Stimulated activated CD8-positive, alpha-beta memory T cell treated with anti-CD3 and anti-CD28 coated beads, Interleukin-15, amount 100 ng/mL, for 24 hours (primary cell): ENCODE results near the gene ATP1A2.
A peak's percentile ranks its signal among the peaks of the same experiment; 100 is the strongest.

Experiments
- DNase-seq: peaks from one replicate; pipeline ENCODE4 v3.0.0-alpha.2; 2020; ENCODE audit warnings: low read depth

The ATP1A2 gene

DNA sequence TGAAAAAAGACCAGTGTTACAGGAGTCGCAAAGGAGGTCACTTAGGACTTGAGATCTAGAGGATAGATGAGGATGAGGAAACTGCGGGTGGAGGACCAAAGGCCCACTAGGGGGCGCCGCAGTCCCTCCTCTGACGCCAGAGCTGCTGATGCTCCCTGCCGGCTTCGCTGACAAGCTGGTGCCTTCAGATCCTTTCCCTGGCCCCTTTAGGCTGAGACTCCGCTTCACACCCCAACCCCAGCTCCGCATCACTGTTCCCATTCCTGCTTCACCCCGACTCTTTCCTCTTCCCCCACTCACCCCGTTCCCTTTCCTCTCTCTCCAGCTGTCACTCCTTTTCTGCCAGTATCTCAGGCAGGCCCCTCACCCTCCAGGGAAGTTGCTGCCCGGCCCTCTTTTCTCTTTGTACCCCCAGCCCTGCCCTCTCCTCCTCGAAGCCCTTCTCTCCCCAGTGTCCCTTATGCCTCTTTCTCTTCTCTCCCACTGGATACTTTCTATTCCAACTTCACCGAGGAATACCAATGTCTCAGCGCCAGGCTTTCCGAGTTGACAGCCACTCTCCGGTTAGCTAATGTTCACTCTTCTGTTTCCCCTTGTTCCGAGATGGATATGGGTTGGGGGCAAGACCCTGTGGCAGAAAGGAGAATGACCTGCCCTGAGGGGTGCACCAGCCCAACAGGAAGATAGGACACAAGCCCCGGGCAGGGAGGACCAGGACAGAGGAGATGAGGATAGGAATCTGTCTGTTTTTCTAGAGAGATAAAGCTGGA, 29.7 kb upstream of the ATP1A2 start:
- DNase-seq: peak; percentile 66

DNA sequence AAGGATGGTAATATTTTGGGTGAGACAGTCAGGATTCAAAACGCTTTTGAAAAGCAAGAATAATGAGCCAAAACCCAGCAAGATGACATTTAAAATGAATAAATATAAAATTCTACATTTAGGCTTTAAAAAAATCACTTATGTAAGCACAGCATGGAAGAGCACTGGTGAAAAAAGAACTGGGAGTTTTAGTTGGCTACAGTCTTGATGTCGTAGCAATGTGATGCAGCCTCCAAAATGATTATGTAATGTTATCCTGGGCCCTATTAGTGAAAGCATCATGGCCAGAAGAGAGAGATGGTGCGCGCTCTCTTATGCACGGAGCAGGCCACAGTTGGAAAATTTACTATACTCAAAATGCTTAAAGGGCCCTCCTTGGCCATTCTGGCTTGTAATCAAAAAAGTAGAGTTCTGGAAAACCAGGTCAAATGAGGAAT, 29.1 kb upstream of the ATP1A2 start:
- DNase-seq: no peak

DNA sequence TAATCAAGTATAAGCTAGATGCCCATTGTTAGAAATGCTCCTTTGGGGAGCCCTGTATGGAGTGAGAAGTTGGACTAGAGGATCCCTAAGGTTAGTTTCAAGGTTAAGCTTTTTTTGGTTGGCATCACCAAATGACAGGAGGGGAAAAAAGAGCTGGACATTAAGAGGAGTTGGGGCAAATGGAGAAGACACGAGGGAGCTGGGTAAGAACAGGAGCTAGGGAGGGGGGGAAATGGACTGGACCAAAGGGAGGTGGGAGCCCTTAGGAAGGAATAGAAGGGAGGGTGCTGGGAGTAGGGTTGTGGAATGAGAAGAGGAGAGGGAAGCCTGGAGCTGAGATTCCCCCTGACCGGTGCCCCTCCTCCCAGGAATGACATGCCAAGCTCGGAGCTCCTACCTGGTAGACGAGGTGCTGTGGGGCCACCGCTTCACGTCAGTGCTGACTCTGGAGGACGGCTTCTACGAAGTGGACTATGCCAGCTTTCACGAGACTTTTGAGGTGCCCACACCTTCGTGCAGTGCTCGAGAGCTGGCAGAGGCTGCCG, 28.4 kb upstream of the ATP1A2 start:
- DNase-seq: no peak

DNA sequence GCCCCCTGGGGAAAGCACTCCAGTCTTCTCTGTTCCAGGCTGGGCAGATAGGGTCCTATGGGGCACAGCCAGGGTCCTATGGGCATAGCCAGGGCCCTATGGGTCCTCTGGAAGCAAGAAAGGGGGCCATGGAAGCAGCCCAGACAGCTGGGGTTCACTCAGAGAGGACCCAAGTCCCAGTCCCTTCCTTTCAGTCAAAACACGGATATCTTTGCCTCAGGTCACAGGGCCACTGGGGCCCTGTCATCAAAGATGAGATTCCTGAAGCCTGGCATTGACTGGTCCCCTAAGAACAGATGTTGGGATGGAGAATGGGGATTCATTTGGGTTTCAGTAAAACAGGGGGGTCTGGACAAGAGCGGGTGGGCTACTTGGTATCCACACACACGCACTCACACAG, 25.7 kb upstream of the ATP1A2 start:
- DNase-seq: no peak

DNA sequence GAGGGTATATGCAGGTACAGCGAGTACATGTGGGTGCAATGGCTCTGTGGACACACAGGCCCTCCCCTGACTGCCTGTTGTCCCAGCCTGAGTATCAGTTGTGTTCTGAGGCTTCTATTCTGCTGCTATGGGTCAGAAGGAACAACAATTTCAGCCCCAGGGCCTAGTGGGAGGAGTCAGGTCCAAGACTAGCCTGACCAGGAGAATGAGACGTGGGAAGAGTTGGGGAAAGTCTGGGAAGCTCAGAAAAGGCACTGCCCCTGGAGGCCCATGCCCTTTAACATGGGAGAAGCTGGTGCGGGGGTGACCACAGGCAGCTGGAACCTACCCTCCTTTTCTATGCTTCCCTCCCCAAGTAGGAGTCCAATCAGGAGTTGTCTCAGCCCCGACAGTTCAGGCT, 24.8 kb upstream of the ATP1A2 start:
- DNase-seq: no peak

DNA sequence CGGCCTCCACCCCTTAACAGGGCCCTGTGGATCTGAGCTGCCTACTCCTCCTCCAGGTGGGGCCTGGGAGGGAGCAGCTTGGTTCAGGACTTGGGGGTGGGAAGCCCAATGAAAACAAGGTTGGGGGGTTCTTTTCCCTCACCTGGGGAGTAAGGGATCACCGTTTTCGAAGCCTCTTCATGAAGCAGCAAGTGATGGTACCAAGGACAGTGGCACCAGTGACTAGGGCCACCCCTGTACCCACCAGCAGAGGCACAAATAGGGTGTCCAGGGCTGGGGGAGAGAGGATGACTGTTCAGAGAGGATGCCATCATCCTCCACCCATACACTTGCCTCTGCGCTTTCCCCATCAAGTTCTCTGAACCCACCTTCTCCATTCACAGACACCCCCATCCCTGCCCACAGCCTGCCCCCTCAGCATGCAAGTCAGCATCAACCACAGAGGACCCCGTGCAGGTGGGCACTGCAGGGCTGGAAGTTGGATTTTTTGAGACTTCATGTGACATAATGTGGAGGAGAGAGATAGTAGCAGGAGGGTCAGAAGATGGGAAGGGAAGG, 23.8 kb upstream of the ATP1A2 start:
- DNase-seq: no peak

DNA sequence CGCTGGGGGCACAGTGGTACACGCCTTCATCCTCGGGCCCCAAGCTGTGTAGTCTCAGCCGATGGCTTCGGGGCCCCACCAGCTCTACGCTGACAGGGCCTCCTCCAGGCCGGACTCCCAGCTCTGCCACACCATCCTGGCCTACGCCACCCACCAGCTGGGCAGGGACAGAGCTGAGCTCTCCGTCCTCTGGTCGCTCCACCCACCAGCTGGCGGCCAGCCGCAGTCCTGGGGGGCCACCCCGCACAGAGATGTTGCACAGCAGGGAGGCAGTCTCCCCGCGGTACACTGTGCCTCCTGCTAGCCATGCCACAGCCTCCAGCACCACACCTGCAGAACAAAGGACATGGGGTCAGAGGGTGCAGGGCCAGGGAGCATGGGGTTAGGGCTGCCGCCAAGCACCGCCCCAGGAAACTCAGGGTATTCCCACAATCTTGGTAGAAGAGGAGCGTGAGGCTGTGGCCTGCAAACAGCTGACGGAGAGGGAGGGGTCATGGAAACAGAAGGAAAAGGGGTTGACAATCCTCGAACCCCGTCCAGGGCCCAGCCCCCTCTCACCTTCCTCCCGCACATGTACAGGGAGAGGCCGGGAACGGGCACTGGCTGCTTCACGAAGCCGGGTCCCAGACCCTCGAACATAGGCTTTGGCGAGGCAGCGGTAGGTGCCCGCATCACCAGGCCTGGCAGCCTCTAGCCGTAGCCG, 23.0 kb upstream of the ATP1A2 start:
- no peak for DNase-seq

DNA sequence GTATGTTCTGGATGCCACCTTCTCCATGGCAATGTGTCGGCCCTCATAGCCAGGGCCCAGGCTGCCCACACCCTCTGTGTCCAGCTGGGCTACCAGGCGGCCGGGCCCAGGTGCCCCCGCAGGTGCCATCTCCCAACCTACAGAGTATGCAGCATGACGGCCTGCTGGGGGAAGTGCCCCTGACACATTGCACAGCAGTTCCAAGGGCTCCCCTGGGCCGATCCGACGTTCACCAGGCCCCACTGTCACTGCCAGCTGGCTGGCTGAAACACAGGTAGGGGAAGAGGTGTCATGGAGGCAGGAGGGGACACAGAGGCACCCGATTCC, 22.5 kb upstream of the ATP1A2 start:
- no peak for DNase-seq

DNA sequence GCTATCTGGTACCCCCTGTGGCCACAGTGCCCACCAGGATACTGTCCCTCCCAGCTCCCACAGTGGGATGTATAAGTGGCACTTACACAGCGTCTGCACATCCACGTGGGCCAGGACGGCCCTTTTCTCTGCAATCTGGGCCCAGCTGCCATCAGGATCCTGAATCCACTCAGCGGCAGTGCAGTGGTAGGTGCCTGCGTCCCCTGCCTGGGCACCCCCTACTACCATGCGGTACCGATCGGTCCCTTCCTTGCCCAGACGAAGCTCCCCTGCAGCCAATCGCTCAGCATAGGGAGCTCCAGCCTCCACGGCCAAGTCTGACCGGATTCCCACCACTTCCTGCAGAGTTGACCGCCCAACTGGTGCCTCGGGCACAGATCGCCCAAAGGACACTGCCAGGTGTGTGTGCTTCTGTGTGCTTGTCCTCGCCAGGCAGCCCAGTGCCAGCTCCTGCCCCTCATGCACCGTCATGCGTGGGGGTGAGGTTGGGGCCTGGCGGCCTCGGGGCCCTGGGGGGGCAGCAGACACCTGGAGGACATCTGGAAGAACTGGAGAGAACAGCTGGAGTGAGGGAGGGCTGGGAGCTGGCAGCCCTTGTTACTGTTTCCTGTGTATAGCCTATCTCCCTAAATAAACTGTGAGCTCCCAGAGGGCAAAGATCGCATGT, 21.8 kb upstream of the ATP1A2 start:
- DNase-seq: no peak

DNA sequence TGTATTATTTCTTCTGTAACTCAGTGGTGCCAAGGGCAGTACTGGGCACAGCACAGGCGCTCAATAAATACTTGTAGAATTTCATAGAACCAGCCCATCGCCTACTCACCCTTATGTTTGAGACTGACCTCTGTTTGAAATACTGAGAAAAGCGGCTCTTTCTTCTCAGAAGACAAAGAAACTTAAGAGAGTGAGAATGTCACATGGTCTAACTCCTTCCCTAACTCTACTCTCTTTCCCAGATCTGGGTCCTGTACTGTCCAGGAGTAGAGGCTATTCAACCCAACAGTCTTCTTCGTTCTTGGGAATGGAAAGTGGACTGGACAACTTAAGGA, 21.3 kb upstream of the ATP1A2 start:
- no peak for DNase-seq

DNA sequence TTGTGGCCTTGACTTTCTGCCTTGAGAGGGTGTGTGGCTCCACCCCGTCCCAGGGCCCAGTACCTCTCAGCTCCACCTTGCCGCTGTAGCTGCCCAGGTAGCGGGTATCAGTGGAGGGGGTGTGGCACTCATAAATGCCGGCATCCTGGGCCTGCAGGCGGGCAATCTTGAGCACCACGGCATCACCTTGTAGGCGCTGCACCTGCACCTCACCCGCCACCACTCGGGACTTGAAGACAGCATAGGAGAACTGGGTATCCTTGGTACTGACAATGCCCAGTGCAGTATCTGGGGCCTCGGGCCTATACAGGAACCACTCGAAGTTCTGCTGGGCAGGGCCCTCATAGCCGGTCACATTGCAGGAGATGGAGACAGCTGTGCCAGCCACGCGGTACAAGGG, 20.8 kb upstream of the ATP1A2 start:
- no peak for DNase-seq

DNA sequence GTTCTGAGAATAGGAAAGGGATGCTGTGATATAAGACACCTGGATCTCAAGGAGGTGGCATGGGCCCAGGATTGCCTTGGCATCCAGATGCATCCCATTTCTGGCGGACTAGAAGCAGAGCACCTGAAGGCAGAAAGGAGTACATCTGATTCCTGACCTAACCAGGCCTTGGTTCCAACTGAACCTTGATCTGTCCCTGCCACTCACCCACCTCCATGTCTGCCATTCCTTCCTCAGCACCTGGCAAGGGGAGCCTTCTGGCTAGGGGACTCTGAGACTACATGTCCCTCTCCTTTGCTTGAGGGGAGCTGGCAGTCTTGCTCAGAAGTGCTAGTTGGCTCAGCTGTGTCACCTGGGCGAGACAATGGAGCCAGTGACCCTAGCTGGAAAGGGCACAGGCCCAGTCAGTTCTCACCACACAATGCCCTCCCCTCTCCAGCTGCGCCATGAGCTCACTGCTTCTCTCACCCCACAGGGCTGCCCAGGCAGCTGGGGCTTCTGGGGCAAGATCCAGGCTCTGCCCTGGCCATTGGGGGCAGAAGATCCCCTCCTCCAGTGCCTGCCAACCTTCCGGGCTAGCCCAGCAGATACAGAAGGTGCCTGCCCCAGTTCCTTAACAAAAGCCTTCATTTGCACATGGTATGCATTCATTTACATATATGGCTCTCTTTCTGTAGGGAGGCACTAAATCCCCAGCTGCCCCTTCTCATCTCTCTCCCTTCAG, 20.0 kb upstream of the ATP1A2 start:
- no peak for DNase-seq

DNA sequence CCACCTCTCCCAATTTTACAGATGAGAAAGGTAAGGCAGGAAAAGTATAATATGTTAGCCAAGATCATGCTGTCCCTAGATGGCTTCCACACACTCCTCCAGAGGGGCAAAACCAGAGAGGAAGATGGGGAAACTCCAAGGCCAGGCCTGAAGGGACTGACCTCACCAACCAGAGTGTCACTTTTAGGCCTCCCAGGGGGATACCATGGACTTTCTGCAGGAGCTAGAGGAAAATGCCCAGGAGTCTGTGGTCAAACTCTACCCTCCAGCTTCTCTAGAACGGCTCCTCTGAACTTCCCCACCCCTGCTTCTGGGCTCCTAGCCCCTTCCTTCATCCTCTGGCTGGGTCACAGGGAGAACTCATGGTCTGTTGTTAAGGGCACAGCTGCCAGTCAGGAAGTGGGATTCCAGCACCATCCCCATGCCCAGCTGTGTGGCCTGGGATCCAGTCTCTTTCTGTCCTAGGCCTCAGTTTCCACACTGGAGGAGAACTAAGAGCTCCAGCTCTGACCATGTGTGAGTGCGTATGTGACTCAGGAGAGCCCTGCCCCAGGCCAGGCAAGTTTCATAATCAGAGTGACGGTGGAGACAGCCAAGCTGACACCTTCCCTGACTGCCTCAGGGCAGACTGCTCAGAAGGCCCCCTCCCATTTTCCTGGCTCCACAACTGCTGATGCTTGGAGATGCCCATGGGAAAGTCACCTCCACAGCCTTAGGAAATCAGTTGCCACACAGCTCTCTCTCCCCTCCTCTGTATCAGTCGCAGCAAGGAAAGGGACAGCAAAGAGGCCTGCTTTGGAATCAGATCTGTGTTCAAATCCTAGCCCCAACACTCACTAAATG, 19.1 kb upstream of the ATP1A2 start:
- no peak for DNase-seq

DNA sequence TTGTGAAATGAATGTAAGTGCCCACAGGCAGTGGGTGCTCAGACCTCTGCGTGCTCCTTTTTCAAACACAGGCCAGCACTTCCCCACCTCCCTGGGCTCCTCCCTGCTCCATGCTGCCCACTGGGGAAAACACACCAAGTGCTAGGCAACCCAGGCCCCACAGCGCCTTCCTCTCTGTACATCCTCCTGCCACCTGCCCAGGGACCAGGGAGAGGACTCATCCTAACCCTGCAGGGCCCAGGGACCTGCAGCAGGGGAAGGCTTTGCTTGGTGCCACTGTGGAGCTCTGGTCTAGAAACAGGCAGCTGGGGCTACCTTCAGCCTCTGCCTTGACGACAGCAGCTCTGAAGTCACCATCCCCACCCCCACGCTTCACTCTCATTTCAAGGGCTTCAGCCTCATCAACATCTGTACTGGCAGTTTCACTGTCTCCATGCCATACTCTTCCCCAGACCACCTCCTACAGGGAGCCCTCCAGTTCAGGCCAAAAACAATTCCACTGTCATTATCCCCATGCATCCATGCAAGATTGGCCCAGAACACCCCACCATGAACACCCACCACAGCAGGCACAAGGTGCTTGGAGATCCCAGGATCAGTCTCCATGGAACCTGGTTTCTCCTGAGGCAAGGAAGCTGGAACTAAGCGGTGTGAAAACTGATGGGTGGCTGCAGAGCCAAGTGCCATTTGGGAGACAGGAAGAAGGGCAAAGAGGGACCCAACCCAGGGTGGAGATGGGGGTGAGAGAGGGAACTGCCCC, 18.2 kb upstream of the ATP1A2 start:
- DNase-seq: no peak

DNA sequence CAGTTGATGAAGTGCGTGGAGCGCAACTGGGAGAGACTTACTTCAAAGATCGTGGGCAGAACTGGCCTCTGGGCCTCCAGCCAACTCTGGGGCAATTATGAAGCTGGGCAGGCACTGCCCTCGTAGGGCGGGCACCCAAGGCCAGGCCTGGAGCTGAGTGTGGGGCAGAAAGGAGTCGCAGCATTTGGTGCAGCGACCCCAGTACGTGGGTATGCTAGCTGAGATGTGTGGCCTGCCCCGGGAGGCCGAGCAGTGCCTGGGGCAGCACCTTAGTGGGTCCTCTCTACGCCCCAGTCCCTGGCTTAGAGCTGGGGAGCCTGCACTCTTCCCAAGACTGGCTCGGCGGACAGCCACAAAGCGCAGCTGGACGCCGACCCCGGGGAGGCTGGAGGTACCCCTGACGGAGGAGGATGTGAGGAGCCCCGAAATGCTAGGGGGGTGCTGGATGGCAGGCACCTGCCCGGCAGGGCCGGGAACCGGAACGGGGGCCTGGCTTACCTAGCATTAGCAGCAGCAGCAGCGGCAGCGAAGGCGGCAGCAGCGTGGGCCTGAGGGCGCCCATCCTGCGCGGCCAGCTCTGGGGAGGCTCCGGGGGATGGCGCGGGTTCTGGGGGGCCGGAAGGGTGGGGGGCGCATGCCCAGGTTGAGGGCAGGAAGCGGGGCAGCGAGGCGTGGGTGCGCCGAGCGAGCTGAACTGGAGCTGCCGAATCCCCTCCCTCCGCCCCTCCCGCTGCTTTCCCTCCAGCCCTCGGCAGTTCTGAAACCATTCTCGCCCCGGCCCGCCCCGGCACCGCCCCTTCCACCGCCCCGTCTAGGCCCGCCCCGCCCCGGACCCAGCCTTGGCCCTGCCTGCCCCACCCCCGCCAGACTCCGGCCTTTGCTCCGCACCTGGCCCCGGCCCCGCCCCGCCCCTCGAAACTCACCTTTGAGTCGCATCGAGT, 17.4 kb upstream of the ATP1A2 start, which contains the start of gene IGSF8:
IGSF8 (minus strand) TSS at position 709 of the 941 bp plus-strand sequence; CDS start at position 562, 147 bp downstream.
- DNase-seq: peak; percentile 89

DNA sequence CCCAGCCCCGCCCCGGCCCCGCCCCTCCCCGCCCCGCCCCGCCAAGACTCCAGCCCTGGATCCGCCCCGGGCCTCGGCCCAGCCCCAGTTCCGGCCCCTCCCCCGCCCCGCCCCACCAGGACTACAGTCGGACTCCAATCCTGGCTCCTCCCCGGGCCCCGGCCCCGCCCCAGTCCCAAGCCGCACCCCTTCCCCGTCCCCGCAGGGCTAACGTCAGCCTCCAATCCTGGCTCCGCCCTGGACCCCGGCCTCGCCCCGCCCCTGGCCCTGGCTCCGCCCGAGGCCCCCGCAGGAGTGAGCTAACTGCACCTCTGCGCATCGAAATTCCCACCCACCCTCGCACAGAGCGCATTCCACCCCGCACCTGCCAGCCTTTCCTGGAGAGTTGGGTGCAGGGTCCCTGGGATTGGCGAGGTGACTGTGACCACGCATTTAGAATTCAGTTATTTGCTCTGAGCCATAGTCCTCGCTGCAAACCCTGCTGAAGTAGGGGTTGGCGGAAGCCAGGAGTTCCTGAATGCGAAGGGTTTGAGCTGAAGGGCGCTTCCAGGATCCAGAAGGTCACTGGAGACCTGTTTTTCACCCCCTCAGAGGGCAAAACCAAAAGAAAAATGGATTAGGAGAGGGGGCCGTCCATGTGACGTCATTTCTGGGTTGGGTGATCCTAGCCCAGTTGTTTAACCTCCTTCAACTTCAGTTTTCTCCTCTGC, 16.6 kb upstream of the ATP1A2 start:
- DNase-seq: peak; percentile 95

DNA sequence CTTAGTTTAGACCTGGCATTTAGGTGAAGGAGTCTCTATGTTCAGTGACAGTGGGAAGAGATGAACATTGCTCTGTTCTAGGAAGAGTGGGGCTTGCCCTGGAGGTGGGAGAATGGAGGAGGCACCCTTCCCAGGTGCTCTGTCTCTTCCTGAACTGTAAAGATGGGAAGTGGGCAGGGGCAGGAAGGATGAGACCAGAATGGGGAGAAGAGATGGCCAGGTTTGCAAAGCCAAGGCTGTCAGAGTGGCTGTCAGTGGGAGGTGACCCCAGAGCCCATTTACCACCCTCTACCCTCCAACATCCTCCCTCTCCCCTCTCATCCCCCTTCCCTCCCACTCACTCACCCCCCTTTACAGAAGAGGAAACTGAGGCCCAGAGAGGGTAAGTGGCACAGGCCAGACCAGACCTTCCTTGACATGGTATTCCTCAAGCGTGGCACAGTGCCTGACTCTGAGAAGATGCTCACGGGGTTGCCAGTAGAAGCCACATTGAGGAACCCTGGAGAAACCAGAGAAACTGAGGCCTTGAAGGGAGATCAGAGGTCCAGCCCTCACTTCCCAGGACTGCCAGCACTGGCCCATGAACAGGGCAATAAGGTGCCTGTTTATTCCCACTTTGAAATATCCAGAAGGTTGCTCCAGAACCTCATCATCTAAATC, 15.7 kb upstream of the ATP1A2 start:
- DNase-seq: no peak
